SK-N-SH (cell line): ENCODE measurements around the gene LRRC39.

Experiments
- CTCF ChIP-seq: fragments of 200-600 bp; sonication (generic); IDR thresholded peaks from 2 replicates; pipeline ENCODE4 v1.6.1; 2017; ENCODE audit warnings: antibody characterized with exemption, mild to moderate bottlenecking, moderate library complexity
- POLR2AphosphoS5 ChIP-seq: IDR thresholded peaks from 2 replicates; pipeline ENCODE4 v1.6.1; 2012; ENCODE audit warnings: low read depth, low read length

GRCh38 chr1:100115524-100115923 is 62.5 kb downstream of the LRRC39 start:
- no peak for TF ChIP-seq CTCF
- TF ChIP-seq POLR2AphosphoS5: no peak
